CD4-positive, alpha-beta T cell treated with Interleukin-6 at 100 ng/mL for 8 hours (primary cell): ENCODE measurements around the gene CTXND1.

Experiments used
- DNase-seq: peaks from one replicate; pipeline ENCODE4 v3.0.0-alpha.2; 2020; ENCODE audit warnings: mixed read lengths, low spot score

The CTXND1 gene

DNA sequence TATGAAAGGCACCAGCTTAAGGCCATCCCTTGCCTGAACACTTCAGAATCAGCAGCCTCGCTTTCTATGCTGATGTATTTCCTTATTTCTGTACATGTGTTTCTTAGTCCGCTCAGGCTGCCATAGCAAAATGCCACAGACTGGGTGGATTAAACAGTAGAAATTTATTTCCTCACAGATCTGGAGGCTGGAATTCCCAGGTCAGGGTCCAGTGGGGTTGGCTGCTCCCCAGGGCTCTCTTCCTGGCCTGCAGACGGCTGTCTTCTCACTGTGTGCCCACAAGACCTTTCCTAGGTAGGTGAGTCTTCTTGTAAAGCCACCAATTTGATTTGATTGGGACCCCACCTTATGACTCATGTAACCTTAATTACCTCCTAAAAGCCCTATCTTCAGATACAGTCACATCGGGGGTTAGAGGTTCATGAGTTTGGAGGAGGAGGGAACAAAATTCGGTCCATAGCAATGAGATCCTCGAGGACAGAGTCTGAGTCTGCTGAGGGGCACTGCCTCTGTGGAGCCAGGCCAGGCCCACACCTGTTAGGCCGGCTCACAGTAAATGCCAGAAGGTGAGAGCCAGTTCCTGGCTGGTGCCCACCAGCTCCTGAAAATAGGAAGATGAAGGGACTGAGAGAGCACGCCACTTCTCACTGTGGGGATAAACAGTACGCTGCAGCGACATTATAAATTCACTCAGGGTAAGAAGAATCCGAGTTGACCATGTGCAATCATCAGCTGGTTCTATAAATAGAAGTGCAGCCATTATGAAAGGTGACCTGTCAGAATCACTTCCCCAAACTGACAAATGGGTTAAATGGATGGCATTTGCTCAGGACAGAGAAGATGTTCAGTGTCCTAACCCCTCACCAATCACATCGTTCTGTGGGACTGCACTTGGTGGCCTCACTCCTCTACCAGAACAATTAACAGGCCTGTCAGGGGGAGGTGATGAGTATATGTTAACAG lies 41.1 kb downstream of the CTXND1 start:
- no peak for DNase-seq

DNA sequence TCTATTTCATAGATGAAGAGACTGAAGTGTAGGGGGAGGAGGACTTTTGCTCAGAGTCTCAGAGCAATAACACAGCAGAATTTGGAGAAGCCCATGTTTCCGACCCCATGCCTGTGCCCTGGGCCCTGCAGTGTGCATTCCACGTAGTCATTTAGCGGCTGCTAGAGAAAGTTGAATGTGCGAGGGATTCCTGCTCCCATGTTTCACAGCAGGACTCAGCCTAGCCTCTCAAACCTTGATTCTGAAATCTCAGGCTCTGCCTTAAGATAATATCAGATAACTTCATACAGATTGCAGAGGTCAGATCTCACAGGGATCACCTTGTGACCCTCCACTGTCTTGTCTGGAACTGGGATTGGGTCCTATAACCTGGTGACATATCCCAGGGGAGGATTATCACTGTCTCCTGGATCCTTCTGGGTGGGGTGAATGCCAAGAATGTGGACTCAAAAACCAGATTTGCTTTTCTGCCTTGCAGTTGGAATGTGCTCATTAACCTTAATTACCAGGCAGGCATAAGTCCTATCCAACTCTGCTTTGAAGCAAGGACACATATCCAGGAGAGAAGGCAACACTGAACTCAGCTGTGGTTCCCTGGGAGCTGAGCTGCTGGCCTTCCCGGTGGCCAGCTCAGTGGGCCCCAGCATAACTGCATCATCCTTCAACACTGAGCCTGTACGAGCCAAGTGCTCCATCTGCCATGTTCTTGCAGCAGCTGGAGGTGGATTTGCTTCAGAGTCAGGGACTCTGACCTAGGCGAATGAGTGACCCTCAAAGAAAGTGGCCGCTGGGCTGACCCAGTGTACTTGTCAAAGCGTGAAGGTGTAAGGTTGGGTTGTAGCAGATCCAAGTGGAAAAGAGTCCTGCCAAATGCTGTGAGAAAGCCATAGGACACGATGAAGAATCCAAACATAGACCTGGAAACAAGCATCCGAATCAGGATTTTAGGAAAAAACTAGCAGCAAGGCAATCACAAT lies 43.0 kb downstream of the CTXND1 start:
- DNase-seq, result no peak

GRCh38 chr15:80207887-80208286 lies 44.1 kb downstream of the CTXND1 start:
- DNase-seq, result no peak

DNA sequence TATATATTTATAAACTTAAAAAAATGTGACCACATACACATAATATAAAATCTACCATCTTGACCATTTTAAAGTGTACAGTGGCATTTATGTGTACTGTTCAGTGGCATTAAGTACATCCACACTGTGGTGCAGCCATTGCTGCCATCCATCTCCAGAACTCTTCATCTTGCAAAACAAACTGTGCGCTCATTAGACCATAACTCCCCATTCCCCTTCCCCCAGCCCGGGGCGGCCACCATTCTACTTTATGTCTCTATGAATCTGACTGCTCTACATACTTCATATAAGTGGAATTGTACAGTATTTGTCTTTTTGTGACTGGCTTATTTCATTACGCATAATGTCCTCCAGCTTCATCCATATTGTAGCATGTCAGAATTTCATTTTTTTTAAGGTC lies 47.8 kb downstream of the CTXND1 start:
- no peak for DNase-seq

DNA sequence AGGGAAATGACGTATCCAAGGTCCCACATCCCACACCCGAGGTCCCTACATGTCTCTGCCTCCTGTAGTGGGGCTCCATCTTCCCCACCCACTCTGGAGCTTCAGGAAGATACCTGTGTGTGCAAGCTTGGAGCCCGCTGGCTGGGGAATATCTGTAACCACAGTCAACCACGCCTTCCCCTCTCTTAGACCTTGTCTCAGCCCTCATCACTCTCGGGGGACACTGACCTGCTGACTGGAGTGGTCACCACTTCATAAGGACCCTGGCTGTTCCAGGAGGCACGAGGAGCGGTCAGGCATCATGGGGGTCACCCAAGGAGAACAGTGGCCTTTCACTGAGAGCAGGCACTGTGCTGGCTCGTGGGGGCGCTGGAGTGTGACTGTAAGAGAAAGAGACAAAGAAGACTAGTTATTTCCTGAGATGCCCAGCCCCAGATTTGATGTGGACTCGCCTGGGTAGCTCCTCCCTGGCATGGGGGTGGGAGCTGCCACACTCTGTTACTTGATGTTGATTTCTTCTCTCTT lies 48.6 kb downstream of the CTXND1 start:
- no peak for DNase-seq

DNA sequence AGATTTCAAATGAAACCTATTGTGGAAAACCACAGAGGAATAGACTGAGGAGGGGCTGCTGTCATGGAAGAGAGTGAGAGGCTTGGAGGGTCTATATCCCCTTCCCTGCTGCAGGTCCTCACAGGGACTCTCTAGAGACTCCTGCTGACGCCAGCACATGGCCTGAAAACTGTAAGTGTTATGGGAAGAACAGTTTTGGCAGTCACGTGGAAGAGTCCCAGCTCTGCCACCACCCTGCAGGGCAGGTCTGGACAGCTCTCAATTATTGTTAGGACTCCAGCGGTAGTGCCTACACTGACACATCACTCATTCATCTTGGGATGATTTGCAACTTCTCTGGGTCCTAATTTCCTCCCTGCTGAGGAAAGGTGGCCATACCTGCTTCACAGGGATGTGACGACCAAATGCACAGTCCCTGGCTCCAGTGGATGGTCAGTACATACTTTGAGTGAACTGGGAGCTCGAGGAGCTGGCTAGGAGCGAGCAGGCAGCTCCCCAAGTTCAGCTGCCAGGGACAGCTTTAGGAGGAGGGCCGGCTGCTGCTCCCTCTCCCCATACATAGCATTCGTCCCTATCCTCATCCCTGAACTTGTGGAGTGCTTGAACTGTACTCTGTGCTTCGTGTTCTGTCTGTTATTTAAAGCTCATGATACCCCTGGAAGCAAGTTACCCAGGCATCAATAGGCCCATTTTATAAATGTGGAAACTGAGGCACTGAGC lies 49.2 kb downstream of the CTXND1 start:
- no peak for DNase-seq

GRCh38 chr15:80202016-80202315 lies 50.0 kb downstream of the CTXND1 start:
- DNase-seq, result no peak

DNA sequence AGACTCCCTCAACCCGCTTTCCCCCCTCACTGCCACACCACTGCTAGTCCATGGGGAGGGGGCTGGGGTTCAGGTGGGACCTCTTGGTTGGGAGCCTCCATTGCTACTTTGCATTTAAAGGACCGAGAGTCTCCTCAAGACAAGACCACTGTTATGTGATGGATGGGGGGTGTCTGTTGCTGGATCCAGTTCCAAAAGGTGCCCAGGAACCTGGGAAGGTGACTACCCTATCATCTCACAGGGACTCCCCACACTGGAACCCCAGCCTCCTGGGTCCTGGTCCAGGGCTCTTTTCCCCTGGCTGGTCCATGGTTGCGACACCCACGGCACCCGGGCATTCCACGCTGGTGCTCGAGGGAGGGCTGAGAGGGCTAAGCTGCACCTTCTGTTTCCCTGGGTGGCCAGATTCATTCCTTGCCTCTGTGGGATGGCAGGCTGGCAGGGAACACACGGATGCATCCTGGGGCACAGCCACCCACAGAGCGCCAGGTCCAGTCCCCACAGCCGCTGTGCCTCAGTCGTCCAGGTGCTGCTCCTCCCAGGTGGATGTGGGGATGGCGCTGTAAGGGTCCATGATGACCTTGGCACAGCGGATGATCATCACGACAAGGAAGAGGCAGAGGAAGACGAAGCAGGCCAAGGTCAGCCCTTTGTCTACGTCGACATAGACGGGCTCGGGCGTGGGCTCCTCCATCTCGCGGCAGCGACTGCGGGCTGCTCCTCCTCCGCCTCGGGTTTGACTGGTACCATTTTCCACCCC lies 50.6 kb downstream of the CTXND1 start:
- DNase-seq, result no peak

DNA sequence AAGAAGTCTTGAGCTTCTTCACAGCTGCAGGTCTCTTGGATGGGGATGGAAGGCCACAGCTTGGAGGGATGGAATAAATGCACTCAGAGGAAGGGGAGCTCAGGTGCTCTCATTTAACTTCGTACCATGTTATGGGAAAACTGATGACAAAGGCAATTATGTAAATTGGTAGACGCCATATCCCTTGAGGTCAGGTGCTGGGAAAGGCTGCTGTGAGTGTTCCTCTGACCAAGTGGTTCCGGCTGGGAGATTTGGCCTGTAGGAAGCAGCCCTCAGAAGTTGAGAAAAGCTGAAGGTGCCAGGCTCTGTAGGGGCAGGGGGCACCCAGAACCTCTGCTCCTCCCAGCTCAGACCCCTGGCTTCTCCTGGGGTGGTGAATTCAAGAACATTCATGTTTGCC lies 52.1 kb downstream of the CTXND1 start:
- no peak for DNase-seq

DNA sequence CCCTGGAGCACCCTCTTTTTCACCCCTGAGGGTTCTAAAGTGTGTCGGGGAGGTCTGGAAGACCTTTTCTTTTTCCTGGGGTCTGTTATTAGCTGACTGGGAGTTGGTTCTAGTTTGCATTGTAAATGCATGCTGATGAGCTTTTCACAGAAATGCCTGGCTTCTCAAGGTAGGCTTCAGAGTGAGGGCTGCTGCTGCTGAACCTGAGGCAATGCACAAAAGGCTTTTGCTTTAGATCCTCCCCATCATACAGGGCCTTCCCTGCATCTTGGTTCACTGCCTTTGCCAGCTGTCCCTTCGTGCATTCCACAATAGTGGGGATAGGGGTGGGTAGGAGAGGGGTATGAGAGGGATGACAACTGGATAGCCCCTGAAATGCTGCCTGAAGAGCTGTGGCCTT lies 52.6 kb downstream of the CTXND1 start:
- DNase-seq, result no peak

- DNase-seq, result no peak
These were observed 57.1 kb downstream of the CTXND1 start for GRCh38 chr15:80194914-80195313.

- no peak for DNase-seq
These were observed 57.8 kb downstream of the CTXND1 start for GRCh38 chr15:80194186-80194585.

GRCh38 chr15:80191897-80192595 lies 60.0 kb downstream of the CTXND1 start:
- DNase-seq, result no peak

DNA sequence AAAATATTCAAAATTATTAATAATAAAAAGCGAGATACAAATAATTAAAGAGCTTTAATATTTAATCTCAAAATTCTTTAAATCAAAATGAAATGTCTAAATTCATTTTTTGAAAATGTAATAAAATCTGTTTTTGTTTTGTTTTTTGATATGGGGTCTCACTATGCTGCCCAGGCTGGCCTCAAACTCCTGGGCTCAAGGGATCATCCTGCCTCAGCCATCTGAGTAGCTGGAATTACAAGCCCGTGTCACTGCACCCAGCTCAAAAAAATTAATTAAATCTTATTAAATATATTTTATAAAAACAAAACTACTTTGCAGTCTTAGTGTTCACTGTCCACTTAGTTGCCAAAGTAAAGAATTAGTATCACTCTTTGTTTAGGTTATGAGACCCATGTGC lies 60.8 kb downstream of the CTXND1 start:
- DNase-seq, result no peak

DNA sequence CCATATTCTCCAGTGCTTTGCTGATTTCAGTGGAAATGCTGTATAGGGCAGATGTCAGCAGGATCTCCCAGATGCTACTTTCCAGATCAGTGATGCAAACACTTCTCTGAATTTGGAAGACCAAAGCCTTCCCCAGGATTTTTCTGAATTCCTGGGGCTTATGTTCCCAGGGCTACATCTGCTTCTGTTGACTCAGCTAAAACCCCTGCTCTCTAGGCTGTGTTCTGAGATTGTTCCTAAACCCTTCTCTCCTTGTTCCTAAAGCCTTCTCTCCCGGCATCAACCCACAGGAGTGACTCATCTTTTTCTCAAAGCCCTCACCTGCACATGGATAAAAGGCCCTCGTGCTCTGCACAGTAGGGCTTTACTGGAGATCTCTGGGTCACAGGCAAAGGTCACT lies 63.8 kb downstream of the CTXND1 start:
- no peak for DNase-seq

DNA sequence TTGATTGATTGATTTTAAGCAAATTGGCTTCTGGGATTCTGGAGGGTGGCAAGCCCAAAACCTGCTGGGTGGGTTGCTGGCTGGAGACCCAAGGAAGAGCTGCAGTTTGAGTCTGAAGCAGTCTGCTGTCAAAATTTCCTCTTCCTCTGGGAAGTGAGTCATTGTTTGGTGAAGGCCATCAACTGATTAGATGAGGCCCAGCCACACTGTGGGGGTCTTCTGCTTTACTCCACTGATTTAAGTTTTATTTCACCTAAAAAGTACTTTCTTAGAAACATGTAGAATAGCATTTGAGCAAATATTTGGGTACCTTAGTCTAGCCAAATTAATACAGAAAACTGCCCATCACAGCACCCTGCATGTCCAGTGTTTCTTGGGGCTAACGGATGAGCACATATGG lies 65.4 kb downstream of the CTXND1 start:
- no peak for DNase-seq

GRCh38 chr15:80186066-80186465 lies 65.9 kb downstream of the CTXND1 start:
- DNase-seq, result no peak

- DNase-seq, result no peak
These were observed 66.9 kb downstream of the CTXND1 start for GRCh38 chr15:80185152-80185551.

DNA sequence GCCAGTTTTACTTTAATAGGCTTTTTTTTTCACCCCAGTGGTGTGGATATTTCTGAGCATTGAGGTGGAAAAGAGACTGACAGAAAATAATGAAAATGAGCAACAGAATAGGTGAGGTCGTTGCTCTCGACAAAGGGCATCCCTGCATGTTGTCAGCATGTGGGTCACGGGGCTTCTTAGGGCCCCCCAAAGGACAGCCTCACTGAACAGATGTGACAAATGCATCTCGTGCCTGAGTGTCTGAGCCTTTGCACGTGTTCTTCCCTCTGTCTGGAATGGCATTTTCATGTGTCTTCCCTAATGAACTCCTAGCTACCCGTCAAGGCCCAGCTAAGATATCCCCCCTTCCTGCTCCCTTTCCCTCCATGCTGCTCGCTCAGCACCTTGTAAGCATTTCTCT lies 67.5 kb downstream of the CTXND1 start:
- no peak for DNase-seq

GRCh38 chr15:80183886-80184285 lies 68.1 kb downstream of the CTXND1 start:
- DNase-seq, result no peak

DNA sequence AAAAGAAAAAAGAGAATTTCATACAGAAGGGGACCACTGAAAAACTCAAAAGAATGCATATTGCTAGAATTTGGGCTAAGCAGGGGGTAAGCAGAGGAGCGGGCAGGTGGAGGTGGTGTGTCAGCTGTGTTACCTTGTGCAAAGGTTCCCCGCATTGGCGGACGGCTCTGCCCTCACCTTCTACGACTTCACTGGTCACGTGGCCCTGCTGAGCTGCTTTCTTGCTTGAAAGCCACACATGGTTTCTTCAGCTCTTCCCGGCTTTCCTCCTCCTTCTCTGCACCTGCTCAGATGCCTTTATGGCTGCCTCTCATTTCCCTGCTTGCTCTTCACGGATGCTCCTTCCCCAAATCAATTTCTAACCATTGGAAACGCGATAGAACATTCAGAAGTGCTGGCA lies 68.7 kb downstream of the CTXND1 start:
- DNase-seq, result no peak
